ENCODE data around the gene VTI1B.
A peak's percentile ranks its signal among the peaks of the same experiment; 100 is the strongest.
"Not testable (repeated sequence)": the region's sequence is repeated elsewhere in the genome, so short reads cannot be mapped to it uniquely, and the experiment has no call there.

Gene VTI1B, protein sequence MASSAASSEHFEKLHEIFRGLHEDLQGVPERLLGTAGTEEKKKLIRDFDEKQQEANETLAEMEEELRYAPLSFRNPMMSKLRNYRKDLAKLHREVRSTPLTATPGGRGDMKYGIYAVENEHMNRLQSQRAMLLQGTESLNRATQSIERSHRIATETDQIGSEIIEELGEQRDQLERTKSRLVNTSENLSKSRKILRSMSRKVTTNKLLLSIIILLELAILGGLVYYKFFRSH

DNA sequence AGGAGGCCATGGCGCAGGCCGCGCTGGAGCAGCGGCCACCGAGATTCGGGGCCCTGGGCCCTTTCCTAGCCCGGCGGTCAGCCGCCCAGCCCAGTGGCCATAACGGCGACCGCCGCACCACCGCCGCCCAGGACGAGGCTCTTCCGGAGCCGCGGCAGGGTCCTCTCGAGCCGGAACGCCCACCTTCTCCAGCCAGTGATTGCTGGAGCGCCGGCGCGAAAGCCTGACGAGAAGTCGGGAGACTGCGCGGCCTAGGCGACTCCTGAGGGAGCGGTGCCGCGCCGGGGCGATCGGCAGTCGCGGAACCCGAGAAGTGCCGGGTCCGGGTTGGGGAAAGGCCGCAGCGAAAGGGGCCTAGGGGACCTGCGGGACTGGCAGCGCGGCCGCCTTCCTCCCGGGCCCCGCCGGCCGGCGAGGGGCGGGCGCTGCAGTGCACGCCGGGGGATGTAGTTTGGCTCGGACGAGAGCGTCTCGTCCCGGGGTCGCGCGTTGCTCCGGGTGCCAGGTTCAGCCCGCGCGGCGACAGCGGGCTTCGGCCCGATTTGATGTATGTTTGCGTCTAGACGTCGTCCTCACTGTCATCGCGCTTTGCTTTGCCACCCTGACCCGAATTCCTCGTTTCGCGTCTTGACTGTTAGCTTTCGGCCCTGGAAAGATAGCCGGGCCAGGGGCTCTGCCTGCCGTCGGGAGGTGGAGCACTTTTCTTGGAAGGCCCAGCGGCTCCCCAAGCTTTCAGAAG lies at the start of gene VTI1B:
Gene VTI1B, minus strand, starts transcription at position 153 of the 739 bp plus-strand sequence. Its CDS starts 143 bp downstream, at position 10.
- DNase-seq (peak; percentile 81), ATAC-seq (peak; percentile 95)

DNA sequence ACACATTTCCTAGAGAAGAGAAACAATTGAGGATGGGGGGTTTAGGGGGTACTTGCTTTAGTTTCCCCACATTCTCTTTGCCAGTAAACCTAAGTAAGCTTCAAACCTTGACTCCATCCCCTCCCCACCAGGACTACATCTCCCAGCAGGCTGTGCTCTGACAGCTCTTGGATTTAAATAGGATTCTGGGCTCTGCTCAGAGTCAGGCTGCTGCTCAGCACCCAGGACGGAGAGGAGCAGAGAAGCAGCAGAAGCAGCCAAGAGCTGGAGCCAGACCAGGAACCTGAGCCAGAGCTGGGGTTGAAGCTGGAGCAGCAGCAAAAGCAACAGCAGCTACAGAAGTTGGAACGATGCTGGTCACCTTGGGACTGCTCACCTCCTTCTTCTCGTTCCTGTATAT lies 47.9 kb upstream of the VTI1B start:
- ATAC-seq (no peak), DNase-seq (no peak)

DNA sequence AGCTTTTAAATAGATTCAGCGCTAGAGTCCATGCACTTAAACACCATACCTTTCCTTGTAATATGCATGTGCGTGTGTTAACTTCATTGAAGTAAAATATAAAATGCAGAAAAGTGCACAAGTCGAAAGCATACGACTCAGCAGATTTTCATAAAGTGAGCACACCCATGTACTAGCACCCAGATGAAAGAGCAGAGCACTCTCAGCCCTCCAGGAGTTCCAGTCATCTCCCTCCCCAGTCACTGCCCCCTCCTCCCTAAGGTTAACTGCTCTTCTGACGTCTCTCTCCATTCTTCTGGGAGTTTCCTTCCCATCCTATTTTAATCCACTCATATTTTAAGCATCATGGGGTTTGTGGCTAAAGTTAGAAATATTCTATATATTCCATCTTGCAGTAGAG lies 47.4 kb upstream of the VTI1B start:
- DNase-seq (no peak), ATAC-seq (no peak)

DNA sequence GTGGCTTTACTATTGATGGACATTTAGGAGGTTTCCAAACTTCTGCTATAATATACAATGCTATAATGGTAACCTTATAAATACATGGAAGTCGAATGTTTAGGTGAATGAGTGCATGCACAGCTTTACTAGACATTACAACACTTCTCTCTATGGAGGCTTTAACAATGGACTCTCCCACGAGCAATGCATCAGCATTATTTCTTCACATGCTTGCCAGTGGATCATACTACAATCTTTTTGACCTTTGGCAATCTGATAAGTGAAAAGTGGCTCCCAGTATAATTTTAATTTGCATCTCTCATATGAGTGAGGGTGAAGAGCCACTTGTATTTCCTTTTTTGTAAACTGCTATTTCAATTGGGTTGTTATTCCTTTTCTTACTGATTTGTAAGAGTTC lies 45.4 kb upstream of the VTI1B start:
- ATAC-seq, result no peak
- DNase-seq, result no peak

DNA sequence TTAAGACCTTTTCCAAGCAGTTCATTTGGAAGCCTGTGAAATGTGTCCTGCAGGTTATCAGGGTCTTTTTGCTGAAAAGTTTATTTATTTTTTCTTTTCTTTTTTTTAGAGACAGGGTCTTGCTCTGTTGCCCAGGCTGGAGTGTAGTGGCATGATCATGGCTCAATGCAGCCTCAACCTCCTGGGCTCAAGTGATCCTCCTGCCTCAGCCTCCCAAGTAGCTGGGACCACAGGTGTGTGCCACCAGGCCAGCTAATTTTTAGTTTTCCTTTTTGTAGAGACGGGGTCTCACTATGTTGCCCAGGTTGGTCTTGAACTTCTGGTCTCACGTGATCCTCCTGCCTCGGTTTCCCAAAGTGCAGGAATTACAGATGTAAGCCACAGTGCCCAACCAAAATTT lies 45.0 kb upstream of the VTI1B start:
- DNase-seq, ATAC-seq: not testable (repeated sequence)

DNA sequence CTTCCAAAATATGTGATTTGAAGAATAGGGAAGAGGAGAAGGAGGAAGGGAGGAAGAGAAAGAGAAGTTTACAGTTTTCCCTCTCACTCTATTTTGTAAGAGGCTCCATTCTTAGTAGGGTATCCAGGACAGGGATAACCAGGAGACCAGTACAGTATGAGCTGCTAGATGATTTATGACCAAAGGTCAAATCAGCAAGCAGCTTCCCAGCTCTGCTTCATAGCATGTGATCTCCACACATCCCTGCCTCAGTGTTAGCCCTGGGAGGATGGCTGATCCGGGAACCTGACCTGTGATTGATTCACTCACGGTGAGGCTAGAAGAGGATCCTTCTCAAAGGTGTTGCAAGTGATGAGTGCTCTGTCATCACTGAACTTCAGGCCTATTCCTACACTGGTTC lies 43.8 kb upstream of the VTI1B start:
- no peak for ATAC-seq
- no peak for DNase-seq

DNA sequence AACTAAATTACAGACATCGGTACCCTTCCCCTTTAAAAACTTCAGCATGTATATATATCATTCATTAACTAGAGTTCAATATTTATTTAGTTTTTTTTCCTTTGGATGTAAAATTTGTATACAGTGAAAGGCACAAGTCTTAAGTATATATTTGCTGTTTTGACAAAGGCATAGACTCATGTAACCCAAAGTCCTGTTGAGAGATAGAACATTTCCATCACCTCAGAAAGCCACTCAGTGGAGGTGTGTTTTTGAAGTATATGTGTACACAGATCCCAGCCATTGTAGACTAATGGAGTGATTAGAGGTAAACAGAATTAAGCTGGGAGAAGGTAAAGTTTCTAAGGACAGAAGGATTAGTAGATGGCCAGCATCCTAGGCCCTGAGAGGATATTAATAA lies 42.6 kb upstream of the VTI1B start:
- ATAC-seq, result no peak

DNA sequence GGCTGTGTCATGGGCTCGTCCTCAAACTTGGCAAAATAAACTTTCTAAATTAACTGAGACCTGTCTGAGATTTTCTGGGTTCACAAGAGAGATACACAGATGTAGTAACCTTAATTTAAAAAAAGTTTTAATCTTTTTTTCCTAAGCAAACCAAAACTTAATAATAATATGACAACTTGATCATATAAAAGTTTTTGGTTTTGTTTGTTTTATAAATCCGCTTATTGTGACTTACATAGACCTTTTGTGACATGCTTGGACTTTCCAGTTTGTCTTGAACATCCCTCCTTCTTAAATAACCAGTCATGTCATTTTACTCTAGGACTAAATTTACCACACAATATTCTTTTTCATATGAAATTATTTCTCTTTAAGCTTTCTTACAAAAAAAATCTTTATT lies 35.8 kb upstream of the VTI1B start:
- no peak for DNase-seq
- no peak for ATAC-seq

More for the DNA sequence above, 42.6 kb upstream of the VTI1B start:
- DNase-seq, result no peak

DNA sequence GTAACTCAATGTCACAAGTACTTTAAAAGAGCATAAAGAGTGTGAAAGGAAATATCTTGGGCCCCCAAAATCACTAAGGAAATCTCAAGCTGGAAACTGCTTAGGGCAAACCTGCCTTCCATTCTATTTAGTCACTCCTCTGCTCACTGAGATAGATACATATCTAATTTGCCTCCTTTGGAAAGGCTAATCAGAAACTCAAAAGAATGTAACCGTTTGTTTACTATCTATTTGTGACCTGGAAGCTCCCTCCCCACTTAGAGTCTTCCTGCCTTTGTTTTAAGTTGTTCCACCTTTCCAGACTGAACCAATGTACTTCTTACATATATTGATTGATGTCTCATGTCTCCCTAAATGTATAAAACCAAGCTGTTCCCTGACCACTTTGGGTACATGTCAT lies 35.4 kb upstream of the VTI1B start:
- not testable (repeated sequence) for DNase-seq, ATAC-seq

DNA sequence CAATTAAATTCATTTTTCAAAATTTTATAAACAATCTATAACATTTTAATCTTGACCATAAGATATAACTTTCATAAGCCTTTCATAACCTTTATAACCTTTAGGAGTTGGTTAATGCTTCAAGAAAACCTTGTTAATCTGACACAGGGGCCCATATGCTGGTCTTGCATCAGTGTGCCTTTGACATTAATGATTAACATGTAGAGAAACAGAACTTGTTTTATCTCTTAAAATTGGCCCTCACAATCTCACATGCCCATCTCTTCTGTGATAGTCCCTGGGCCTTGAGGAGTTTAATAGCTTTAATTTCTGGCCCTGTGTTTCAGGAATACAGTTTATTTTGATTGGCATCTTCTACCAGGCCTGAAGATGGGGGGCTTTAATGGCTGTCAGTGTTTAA lies 34.9 kb upstream of the VTI1B start:
- ATAC-seq, DNase-seq: not testable (repeated sequence)

DNA sequence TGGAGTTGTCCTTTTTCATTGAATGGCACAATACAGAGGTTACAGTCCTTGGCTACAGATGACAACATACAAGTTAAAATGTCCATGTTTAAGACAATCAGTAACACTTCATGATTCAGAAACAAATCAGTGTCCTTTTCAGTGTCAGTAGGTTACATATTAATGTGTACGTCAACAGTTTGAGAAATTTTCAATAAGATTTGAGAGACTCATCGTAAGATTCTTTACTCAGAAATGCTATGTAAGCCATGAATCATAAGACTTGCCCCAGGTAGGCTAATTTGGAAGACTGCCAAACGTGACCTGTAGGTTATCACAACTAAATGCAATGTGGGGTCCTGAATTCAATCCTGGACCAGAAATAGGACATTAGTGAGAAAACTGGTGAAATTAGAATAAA lies 30.8 kb upstream of the VTI1B start:
- ATAC-seq, result no peak

DNA sequence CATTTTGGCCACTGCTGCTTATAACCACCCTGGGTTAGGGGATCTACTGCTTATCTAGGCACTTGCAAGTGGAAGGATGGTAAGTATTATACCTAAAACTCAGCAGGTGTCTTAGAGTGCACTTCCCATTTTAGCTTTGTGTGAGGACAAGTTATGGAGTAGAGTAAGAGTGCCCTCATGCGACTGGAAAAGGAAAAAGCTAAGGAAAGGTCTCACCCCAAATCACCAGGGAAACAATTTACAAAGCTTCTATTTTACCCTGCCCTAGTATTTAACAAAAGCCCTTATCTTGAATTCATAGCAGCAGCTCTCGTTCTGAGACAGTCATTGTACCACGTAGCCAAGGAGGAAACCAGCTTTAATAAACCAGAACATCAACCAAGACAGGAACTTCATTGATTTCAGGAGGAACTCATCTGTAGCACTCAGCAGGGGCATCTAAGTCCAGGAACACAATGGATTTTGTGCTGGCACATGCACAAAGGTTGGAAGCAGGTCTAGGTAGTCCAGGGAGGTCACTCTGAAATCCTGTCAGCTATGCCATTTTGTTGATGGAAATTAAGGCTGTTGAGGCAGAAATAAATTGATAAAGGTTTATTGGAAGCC lies 30.2 kb upstream of the VTI1B start:
- no peak for DNase-seq

More for the DNA sequence above, 30.8 kb upstream of the VTI1B start:
- DNase-seq, result no peak

DNA sequence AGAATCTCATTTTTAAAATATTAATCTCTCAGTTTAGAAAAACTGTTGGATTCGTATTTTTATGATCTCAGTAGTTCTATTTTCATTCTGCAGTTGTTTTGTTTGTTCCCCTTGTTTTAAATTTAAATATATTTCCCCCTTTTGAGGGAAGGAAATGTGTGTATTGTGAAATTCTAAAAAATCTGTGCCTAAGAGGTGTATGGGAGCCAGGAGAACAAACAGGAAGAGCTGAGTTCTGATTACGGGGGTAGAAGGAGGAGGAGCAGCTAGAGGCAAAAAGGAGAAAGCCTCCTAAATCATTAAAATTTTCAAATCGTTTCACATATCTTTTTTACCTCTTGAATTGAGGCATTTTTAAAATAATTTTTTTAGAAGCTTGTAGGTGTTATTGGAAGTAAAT lies 29.6 kb upstream of the VTI1B start:
- DNase-seq, result no peak
- no peak for ATAC-seq

More for the DNA sequence above, 30.2 kb upstream of the VTI1B start:
- ATAC-seq, result peak; percentile 77

DNA sequence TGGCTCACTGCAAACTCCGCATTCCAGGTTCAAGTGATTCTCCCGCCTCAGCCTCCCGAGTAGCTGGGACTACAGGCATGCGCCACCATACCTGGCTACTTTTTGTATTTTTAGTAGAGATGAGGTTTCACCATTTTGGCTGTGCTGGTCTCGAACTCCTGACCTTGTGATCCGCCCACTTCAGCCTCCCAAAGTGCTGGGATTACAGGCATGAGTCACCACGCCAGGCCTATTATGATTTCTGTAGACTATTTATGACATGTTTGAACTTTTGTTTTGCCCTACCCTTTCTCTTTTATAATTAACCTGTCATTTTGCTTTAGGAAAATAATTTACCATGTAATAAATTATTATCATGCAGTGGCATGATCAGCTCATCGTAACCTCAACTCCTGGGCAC lies 27.1 kb upstream of the VTI1B start, which contains the start of gene RDH12:
Gene RDH12, plus strand, starts transcription at position 395 of the 400 bp plus-strand sequence. CDS start 20,757 bp downstream, outside the sequence.
- not testable (repeated sequence) for ATAC-seq

DNA sequence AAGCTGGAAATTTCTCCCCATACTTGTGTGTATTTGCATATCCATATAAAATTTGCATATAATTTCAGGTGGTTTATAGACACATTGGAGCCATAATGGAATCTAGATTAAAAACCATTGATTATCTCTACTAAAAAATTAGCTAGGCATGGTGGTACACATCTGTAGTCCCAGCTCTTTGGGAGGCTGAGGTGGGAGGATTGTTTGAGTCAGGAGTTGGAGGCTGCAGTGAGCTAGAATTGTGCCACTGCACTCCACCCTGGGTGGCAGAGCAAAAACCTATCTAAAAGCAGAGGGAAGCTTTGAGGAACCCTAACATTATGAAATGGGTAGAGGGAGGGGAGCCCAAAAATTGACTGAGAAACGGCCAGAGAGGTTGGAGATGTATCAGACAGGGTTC lies 23.7 kb upstream of the VTI1B start:
- ATAC-seq (no peak), DNase-seq (no peak)

More for the DNA sequence above, 27.1 kb upstream of the VTI1B start, which contains the start of gene RDH12:
- not testable (repeated sequence) for DNase-seq

DNA sequence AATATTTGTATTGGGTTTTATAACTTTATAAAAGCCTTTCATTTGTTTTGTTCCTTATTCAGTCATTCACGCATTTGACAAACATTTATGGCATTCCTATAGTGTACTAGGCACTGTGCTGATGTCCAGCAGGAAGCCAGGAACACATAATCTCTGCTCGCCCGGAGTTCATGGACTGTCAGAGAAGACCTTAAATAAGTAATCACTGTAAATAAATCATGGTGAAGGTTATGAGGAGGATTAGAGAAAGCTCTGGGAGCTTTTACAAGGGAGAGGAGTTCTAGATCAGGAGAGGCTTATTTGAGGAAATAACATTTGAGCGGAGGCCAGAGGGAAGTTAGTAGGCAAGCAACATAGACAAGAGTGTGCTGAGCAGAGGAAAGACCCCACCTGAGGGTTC lies 22.6 kb upstream of the VTI1B start:
- ATAC-seq (no peak), DNase-seq (no peak)

DNA sequence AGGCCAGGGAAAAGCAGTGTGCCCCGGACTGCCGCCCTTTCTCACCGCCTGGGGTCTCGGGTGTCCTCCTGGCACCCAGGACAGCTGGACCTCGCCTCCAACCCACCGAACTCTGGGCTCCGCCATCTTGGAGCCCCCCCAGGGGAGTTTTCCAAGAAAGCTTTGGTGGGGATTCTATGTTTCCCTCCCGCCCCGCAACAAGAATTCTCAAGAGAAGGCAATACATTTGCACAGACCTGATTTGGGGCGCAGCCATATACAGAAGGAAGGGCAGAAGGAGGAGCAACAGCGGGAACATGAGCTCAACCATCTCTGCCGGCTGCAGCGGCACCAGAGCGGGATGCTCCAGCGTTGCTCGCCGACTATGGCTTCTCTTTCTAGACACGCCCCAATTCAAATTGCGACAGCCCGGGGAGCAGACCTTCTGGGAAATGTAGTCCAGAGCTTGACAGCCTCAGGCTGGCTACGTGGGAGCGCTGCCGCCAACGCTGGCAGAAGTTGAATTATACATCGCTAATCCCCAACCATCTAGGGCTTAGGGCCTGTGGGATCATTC lies 21.0 kb upstream of the VTI1B start, which contains the start of gene RDH11:
Gene RDH11, minus strand, starts transcription at position 371 of the 556 bp plus-strand sequence. Its CDS starts 61 bp downstream, at position 310.
- DNase-seq, result peak; percentile 81
- peak; percentile 89 for ATAC-seq

DNA sequence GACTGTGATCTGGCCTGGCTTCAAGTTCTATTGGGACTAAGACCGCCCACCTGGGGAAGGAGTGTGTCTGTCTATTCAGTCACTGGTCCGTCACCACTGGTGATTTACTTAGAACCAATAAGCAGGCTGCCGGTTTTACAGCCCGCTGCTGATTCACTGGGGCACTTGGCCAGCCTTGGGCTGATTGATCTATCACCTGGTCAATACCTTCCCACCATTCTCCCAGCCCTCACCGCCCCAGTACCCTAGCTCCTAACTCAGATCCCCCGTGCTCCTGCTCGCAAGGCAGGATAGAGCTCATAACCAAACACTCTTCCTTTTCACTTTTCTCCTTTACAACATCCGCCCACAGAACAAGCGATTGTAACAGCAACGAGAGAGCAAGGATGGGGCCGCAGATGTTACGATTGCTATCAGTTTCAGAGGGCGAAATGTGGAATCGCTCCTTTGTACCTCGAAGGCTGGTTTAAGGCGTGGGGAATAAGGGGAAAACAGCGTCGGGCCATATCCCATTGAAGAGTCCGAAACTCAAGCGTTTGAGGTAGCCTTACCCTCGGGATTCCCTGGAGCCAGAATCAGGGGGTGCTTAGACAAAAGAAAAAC lies 20.5 kb upstream of the VTI1B start:
- ATAC-seq (peak; percentile 94), DNase-seq (peak; percentile 79)

DNA sequence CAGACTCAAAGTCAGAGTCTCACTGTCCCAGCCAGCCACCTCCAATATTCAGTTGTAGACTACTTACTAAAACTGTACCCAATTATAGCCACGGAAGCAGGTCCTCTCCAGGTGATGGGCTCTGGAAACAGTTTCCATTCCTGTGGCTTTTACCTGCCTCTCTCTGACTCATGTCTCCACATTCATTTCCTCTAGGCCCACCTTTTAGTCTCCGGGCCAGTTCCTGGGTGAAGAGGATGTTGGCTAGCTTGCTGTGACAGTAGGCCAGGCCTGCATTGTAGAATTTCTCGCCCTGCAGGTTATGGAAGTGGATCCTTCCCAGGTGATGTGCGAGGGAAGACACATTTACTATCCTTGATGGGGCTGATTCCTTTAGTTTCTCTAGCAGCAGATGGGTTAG lies 15.6 kb upstream of the VTI1B start:
- no peak for DNase-seq
- no peak for ATAC-seq

DNA sequence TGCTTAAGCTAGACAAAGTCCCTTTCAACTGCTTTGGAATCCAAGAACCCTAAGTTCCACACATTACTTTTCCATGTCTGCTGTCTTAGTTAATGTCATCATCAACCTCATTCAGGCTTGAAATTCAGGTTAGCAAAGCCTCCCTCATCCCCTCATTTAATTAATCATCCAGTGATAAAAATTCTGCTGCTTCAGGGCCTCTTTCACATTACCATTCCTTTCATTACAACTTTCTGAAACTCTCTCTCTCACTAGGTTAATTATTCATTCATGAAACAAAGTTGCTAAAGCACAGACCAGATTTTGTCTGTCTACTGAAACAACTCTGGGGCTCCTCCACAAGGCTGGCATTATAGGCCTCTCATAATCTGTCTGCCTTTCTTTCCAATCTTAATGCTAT lies 9.4 kb upstream of the VTI1B start:
- no peak for DNase-seq
- no peak for ATAC-seq

DNA sequence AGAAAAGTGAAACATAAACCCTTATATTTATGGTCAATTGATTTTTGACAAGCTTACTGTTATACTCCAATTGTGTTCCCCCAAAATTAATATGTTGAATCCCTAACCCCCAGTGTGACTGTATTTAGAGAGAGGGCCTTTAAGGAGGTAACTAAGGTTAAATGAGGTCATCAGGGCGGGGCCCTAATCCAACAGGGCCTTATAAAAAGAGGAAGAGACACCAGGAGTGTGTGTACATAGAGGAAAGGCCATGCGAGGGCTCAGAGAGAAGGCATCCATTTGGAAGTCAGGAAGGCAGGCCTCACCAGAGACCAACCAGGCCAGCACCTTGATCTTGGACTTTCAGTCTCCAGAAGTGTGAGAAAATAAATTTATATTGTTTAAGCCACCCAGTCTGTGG lies 6.5 kb upstream of the VTI1B start:
- DNase-seq (no peak), ATAC-seq (no peak)

DNA sequence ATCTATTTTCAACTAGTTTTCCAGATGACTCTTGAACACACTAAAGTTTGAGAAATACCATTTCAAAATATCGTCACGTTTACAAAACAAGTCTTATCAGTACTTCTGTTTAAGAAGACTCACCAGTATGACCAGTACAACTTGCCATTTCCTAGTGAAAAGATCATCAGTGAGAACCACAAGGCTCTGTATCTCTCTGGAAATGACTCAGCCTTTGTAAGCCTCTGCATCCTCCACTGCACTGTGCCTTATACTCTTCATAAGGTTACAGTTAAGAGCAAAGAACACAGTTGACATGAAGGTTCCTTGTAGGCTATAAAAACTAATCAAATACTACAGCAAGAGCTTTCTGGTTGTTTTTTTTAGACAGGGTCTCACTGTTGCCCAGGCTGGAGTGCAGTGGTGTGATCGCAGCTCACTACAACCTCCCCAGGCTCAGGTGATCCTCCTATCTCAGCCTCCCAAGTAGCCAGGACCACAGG lies 5.7 kb upstream of the VTI1B start:
- DNase-seq, result no peak
- ATAC-seq, result peak; percentile 96
